Measurements from ENCODE around the gene ALKAL2.

DNA sequence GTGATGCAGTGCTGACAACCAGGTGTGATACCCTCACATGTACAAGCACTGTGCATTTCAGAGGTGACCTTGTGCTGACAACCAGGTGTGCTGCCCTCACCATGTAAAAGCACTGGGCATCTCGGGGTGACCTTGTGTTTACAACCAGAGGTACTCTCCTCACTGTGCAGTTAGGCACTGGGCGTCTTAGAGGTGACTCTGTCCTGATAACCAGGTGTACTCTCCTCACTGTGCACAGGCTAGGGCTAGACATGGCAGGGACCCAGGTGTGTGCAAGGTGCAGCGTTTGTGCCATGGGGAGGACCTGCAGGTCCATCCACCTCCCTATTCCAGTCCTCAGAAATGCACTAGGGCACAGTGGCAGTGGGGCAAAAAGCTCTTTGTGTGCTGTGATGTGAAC, 8.5 kb upstream of the ALKAL2 start:
- TF ChIP-seq, protein P1, sequence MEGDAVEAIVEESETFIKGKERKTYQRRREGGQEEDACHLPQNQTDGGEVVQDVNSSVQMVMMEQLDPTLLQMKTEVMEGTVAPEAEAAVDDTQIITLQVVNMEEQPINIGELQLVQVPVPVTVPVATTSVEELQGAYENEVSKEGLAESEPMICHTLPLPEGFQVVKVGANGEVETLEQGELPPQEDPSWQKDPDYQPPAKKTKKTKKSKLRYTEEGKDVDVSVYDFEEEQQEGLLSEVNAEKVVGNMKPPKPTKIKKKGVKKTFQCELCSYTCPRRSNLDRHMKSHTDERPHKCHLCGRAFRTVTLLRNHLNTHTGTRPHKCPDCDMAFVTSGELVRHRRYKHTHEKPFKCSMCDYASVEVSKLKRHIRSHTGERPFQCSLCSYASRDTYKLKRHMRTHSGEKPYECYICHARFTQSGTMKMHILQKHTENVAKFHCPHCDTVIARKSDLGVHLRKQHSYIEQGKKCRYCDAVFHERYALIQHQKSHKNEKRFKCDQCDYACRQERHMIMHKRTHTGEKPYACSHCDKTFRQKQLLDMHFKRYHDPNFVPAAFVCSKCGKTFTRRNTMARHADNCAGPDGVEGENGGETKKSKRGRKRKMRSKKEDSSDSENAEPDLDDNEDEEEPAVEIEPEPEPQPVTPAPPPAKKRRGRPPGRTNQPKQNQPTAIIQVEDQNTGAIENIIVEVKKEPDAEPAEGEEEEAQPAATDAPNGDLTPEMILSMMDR (IDR thresholded peaks at IDR 0.05), result no peak
- TF ChIP-seq EP300 (IDR thresholded peaks at IDR 0.05), result no peak

Measured in tibial nerve (tissue), 4 donors.